Measurements from ENCODE around the gene ENGASE.

ENGASE gene

DNA sequence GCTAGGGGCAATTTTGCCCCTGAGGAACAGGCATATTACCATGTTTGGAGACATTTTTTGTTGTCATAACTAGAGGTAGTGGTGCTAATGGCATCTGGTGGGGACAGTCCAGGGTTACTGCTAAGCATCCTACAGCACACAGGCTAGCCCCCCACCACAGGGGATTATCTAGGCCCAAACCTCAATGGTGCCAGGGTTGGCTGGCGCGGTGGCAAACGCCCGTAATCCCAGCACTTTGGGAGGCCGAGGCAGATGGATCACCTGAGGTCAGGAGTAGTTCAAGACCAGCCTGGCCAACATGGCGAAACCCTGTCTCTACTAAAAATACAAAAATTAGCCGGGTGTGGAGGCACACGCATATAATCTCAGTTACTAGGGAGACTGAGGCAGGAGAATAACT, 35.5 kb upstream of the ENGASE start:
- DNase-seq (ENCODE audit: low spot score), result no peak

DNA sequence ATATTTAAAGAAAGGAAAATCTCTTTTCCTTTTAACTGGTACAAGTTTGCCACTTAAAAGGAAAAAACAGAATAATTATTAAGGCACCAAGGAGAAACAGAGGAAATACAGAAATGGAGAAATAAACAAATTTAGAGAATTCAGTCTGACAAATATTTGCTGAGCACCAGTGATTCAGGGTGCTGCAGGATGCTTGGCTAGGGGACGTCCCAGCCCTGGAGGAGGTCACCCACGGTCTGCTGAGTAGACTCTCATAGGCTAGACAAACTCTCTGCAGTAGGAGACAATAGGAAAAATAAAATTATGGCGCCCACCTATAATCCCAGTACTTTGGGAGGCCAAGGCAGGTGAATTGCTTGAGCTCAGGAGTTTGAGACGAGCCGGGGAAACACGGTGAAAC, 34.7 kb upstream of the ENGASE start:
- no peak for DNase-seq (ENCODE audit: low spot score)

DNA sequence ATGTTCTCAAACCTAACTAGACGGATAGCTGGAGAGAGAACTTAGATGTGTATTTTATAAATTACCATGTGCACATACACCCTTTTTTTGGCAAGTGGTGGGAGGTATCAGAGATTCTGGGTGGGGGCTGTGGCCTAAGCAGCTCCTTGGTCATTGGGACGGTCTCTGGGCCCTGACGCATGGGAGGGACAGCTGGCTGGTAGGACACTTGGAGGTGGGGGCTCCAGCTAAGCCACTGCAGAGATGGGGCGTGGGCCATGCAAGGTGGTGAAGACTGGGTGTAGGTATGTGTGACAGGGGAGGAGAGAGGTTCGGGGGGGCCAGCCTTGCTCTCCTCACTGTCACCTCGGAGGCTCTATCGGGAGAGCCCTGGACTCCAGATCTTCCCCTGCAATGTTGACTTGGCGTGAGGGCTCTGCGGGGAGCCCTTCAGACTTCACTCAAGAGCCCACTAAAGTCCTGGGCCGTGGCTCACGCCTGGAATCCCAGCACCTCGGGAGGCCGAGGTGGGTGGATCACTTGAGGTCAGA, 33.5 kb upstream of the ENGASE start:
- DNase-seq (ENCODE audit: low spot score), result no peak

DNA sequence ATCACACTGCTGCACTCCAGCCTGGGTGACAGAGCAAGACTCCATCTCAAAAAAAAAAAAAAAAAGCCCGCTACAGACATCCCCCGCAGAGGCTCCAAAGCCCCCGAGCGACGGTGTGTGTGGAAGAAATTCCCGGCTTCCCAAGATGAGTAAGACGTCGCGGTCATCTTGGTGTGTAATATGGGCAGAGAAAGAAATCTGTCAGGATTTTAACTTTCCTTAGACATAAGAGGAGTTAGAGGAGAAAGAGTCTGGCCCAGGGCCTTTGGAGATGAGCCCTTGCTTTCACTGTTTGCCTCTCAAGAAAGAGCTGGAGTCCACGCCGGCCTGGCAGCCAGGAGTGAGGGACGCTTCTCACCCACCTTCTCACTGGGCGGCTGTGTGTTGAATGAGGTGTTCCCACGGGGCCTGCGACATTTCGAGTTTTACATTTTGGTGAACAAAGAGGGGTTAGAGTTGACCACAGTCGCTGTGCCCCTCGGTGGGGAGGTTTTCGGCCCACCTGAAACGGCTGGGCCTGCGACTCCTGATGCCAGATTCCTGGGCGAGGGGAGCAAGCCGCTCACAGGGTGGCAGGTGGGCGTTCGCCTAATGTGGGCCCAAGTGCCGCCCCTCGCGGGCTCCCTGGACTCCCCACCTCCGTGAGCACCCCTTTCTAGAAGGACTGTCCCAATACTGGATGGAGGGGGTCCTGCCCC, 32.8 kb upstream of the ENGASE start:
- DNase-seq (ENCODE audit: low spot score), result no peak

DNA sequence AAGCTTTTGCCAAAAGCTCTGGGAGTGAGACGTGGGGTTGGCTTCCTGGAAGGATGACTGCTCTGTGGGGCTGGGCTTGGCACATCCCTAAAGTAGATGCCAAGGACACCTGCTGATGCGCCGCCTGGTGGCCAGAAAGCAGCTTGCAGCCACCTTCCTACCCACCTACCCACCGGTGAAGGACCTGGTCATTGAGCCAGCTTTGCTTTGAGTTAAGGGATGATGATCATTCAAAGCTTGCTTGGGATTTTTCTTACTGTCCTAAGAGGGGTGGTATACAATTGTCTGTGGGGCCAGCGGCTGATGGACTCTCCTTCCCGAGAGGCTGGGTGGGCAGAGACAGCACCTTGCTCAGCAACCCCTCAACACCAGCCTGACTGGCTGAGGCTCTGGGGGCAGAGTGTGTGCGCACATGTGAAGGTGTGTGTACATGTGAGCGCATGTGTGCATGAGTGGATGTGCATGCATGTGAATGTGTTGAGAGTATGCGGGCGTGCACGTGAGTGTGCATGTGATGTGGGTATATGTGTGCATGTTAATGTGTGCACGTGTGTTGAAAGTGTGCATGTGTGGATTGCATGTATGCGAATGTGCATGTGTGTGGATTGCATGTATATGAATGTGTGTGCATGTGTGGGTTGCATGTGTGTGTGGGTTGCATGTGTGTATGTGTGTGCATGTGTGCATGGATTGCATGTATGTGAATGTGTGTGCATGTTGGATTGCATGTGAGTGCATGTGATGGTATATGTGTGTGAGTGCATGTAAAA, 32.0 kb upstream of the ENGASE start:
- DNase-seq (ENCODE audit: low spot score), result peak; percentile 52

DNA sequence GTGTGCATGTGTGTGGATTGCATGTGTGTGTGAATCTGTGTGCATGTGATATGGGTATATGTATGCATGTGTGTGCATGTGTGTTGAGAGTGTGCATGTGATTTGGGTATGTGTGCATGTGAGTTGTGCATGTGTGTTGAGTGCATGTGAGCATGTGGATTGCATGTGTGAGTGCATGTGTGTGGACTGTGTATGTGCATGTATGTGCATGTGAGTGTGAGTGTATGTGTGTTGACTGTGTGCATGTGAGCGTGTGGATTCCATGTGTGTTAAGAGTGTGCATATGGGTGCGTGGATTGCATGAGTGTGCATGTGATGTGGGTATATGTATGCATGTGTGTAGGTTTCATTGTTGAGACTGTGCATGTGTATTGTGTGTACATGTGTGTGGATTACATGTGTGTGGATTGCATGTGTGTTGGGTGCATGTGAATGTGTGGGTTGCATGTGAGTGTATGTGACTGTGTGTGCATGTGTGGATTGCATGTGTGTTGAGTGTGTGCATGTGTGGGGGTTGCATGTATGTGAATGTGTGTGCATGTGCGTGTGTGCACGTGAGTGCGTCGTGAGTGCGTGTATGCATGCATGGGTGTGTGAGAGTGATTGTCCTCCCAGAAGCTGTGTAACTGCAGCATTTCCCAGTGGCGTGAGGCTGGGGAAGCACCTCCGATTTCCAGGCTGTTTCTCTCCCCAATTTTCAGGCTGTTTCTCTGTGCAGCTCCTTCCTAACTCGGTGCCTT, 31.3 kb upstream of the ENGASE start:
- no peak for DNase-seq (ENCODE audit: low spot score)

DNA sequence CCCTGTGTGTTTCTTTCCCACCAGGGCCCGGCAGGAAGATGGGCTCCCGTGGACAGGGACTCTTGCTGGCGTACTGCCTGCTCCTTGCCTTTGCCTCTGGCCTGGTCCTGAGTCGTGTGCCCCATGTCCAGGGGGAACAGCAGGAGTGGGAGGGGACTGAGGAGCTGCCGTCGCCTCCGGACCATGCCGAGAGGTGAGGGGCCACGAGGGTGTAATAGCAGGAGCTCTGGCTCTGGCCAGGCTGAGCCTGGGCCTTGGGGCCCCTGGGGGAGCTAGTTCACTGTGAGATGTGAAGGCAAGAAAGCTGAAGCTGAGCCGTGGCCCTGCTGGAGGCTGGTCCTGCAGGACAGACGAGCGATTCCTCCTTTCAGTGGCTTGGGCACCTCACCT, 30.7 kb upstream of the ENGASE start:
- DNase-seq (ENCODE audit: low spot score), result no peak

DNA sequence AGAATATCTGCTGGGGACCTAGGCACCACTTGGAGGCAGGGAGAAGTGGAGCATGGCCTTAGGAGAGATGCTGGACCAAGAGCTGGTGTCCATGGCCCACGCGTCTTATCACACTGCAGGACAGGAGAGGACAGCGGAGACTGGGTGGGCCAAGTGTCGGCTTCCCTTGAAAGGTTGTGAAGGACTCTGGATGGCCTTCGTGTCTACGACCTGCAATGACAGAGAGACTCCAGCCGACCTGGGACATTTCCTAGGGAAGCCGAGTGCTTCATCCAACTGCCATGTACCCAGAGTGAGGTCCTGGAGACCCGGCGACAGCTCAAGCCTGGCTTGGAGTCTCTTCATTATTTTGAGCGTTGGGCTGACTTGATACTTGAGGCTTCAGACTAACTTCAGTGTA, 30.2 kb upstream of the ENGASE start:
- no peak for DNase-seq (ENCODE audit: low spot score)

DNA sequence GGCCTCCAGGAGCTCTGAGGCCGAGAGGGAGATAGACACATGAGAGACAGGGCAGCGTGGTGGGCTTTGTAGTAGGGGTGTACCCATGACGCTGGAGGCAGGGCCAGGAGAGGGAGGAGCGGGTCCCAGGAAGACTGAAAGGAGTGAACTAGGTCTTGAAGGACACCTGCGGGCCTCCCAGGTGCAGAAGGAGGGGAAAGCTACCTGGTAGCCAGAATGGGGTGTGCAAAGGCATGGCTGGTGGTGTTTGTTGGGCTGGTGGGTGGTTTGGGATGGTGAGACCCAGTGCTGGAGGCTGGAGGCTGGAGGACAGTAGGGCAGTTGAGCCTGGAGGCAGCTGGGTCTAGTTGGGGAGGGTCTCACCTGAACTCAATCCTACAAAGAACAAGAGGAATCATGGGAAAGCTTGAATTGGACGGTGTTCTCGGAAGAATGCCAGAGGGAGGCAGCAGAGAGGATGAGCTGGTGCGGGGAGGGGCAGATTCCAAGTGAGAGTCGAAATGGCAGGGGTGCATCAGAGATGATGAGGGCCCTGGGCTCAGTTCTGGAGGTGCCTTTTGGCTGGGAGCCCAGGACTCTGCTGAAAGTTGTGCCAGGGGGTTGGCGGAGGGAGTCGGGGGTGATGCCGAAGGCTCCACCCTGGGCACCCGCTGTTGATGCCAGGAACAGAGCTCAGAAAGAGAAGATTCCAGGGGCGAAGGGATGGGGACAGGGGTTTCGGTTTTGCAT, 29.5 kb upstream of the ENGASE start:
- DNase-seq (ENCODE audit: low spot score), result no peak

DNA sequence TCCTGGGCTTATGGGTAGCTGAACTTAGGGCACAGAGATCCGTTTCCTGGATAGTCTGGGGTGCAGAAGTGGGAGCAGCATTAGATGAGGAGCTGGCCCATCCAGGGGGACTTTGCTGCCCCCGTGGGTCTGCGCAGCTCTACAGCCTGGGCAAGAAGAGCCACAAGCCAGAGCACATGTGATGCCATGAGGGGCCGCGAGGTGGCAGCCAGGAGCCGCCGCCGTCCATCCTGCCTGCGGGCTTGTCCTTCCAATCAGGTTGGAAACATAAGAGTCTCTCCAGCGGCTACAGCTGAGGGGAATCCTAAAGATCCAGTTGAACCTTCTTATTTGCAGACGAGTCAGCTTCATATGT, 28.8 kb upstream of the ENGASE start:
- peak; percentile 80 for DNase-seq (ENCODE audit: low spot score)

DNA sequence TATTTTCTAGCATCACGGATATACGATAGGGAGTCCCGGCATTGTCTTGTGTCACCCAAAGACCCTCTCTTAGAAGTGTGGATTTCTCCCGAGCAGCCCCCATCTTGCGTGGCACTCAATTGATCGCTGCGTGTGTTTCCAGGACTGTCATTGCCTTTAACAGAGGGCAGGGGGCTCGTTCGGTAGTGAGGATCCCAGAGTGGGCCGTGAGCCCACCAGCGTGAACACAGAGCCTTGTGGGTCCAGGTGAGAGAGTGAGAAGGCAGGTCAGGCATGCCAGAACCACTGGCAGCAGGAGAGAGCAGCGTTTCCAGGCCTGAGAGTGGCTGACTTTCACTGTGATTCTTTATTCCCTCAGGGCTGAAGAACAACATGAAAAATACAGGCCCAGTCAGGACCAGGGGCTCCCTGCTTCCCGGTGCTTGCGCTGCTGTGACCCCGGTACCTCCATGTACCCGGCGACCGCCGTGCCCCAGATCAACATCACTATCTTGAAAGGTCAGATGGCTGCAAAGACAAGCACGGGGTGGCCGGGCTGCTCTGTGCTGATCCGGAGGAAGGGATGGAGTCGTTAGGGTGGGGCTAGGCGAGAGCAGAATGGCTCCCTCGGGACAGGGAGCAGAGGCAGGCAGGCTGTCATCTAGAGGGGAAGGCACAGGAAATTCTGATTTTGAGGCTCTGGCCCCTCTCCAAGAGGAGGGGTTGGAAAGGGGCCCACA, 28.3 kb upstream of the ENGASE start:
- no peak for DNase-seq (ENCODE audit: low spot score)

DNA sequence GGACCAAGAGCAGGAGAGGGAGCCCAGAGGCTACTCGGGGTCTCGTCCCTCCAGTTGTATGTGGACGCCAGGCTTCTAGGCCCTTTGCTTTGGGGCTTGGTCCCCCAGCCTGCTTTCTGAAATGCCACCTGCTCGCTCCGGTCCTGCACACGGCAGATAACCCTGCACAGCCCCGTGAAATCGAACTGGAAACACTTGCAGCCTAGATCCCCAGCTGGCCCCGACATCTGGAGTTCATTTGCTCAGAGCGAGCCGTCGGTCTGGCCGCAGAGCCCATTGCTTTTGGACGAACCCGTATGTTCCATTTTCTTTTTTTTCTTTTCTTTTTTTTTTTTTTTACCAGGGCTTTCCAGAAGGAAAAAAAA, 27.7 kb upstream of the ENGASE start:
- DNase-seq (ENCODE audit: low spot score), result peak; percentile 54

DNA sequence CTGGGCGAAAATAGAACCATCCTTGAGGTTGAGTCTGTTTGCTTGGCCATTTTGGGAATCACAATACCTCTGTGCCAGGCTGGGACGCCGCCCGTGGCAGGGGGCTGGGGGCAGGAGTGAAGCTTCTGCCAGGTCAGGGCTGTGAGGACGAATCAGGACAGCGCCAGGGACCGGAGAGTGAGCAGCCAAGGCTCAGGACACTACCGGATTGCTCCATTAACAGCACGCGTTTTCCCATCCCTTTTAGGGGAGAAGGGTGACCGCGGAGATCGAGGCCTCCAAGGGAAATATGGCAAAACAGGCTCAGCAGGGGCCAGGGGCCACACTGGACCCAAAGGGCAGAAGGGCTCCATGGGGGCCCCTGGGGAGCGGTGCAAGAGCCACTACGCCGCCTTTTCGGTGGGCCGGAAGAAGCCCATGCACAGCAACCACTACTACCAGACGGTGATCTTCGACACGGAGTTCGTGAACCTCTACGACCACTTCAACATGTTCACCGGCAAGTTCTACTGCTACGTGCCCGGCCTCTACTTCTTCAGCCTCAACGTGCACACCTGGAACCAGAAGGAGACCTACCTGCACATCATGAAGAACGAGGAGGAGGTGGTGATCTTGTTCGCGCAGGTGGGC, 27.2 kb upstream of the ENGASE start:
- no peak for DNase-seq (ENCODE audit: low spot score)

DNA sequence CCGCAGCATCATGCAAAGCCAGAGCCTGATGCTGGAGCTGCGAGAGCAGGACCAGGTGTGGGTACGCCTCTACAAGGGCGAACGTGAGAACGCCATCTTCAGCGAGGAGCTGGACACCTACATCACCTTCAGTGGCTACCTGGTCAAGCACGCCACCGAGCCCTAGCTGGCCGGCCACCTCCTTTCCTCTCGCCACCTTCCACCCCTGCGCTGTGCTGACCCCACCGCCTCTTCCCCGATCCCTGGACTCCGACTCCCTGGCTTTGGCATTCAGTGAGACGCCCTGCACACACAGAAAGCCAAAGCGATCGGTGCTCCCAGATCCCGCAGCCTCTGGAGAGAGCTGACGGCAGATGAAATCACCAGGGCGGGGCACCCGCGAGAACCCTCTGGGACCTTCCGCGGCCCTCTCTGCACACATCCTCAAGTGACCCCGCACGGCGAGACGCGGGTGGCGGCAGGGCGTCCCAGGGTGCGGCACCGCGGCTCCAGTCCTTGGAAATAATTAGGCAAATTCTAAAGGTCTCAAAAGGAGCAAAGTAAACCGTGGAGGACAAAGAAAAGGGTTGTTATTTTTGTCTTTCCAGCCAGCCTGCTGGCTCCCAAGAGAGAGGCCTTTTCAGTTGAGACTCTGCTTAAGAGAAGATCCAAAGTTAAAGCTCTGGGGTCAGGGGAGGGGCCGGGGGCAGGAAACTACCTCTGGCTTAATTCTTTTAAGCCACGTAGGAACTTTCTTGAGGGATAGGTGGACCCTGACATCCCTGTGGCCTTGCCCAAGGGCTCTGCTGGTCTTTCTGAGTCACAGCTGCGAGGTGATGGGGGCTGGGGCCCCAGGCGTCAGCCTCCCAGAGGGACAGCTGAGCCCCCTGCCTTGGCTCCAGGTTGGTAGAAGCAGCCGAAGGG, 26.4 kb upstream of the ENGASE start:
- no peak for DNase-seq (ENCODE audit: low spot score)

DNA sequence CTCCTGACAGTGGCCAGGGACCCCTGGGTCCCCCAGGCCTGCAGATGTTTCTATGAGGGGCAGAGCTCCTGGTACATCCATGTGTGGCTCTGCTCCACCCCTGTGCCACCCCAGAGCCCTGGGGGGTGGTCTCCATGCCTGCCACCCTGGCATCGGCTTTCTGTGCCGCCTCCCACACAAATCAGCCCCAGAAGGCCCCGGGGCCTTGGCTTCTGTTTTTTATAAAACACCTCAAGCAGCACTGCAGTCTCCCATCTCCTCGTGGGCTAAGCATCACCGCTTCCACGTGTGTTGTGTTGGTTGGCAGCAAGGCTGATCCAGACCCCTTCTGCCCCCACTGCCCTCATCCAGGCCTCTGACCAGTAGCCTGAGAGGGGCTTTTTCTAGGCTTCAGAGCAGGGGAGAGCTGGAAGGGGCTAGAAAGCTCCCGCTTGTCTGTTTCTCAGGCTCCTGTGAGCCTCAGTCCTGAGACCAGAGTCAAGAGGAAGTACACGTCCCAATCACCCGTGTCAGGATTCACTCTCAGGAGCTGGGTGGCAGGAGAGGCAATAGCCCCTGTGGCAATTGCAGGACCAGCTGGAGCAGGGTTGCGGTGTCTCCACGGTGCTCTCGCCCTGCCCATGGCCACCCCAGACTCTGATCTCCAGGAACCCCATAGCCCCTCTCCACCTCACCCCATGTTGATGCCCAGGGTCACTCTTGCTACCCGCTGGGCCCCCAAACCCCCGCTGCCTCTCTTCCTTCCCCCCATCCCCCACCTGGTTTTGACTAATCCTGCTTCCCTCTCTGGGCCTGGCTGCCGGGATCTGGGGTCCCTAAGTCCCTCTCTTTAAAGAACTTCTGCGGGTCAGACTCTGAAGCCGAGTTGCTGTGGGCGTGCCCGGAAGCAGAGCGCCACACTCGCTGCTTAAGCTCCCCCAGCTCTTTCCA, 25.5 kb upstream of the ENGASE start:
- no peak for DNase-seq (ENCODE audit: low spot score)

DNA sequence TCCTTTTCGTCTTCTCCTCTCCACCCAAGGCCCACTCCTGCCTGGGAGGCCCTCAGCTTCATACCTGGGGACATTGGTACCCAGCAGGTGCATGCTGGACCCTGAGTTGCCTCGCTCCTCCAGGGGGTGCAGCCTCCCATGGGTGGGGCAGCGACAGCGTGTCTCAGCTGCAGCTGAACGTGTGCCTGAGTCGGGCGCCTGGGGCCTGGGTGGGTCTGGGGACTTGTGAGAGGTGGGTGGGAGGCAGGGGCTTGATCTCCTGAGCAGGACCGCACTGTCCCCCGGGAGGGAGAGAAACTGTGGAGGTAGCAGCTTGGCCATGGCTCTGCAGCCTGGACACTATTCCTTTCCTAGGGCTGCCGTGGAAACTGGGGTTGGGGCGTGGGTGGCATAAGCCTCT, 24.8 kb upstream of the ENGASE start:
- no peak for DNase-seq (ENCODE audit: low spot score)

DNA sequence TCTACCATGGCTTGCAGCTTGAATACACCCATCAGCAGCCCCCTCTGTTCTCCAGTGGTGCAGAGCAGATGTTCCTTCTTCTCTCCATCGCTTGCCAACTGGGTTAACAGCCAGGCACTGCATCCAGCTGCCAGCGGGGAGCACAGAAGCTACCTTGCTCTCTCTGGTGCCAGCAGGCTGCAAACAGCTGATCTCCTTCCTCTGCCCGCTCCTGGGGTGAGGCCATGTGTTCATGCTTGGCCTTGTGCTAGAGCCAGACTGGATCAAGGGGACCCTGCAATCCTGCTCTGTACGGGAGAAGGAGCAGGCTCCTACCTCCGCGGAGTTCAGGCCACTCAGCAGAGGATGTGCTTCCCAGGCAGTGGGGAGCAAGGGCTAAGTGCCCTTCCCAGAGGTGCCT, 24.1 kb upstream of the ENGASE start:
- DNase-seq (ENCODE audit: low spot score), result no peak

DNA sequence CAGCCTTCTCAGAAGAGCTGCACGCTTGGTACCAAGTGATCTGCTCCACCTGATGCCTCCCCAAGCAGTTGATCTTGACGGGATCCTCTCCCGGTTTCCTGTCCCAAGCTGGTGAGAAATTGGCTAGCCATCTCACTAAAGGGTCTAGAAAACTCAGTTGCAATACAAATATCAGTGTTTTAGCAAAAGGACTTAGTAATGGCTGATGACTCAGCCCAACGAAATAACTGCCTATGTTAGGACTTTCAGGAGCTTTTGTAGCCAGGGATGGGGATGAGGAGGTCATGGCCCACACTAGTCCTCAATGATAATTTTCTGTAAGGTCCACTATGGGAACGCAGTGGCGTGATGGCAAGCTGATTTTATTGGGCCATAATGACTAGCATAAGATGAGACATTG, 23.3 kb upstream of the ENGASE start:
- DNase-seq (ENCODE audit: low spot score), result no peak

DNA sequence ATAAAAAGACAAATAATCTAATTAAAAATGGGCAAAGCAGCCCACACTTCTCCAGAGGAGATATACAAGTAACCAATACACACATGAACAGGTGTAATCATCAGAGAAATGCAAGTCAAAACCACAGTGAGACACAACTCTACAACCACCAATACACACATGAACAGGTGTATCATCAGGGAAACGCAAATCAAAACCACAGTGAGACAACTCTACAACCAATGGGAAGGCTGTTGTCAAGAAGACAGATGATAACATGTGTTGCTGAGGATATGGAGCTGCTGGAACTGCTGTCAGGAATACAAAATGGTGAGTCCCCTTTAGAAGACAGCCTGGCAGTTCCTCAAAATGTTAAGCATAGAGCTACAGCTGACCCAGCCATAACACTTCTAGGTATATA, 22.5 kb upstream of the ENGASE start:
- no peak for DNase-seq (ENCODE audit: low spot score)
